OCI-LY7 (cell line): ENCODE results near the gene HOXC11.

Experiments used
- CTCF ChIP-seq: fragments of 200-600 bp; sonication (generic); conservative IDR thresholded peaks from 2 replicates; pipeline ENCODE4 v1.5.1; 2014; ENCODE audit warnings: mild to moderate bottlenecking, antibody characterized with exemption, low read length, moderate library complexity, mixed read lengths
- EZH2phosphoT487 ChIP-seq: fragments of 200-600 bp; sonication (generic); IDR thresholded peaks from 2 replicates; pipeline ENCODE4 v1.6.1; 2018; ENCODE audit warnings: low read depth, borderline replicate concordance, mild to moderate bottlenecking, mixed run types, antibody characterized with exemption, low read length, moderate library complexity, mixed read lengths

DNA sequence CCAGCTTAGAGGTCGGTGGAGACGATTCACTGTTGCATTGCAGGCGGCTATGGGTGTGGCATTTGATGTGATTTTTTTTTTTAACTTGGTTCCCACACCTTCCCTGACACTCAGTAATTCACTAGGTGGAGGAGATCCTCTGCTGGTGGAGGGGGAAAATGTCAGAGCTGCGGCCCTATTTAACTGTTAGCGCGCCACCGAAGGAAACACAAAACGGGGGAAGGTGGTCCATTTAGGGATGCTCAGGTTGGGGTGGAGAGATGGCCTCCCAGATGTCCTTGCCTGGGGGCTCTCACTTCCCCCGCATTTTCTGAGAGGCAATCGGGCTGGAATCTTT lies 22.5 kb upstream of the HOXC11 start:
- TF ChIP-seq CTCF (peak; percentile 41), EZH2phosphoT487 (peak; percentile 17; the same call in 1 of the 2 replicates)
